ENCODE measurements around the gene RIMBP2. TPM values are rescaled to one million over a fixed set of nuclear protein-coding genes. Genes with fewer than 3 reads are reported as not detected.
A peak's percentile ranks its signal among the peaks of the same experiment; 100 is the strongest.

RIMBP2 gene
- total RNA-seq, 1 donor from 2014 or later, result 0.25 TPM

GRCh38 chr12:130716969-130717366 lies 869 bp upstream of the RIMBP2 start:
- H3K4me3 ChIP-seq, result peak overlapping the region; percentile 48 to 49
- no peaks in the 10 kb centered on the region for H3K27me3 ChIP-seq
- no peaks in the 10 kb centered on the region for H3K36me3 ChIP-seq
- TF ChIP-seq POLR2AphosphoS5 (IDR thresholded peaks at IDR 0.05; ENCODE audit: insufficient read depth in 1 of 2, low read depth in 1 of 2) (no peak), POLR2A (IDR thresholded peaks at IDR 0.05) (no peak), CTCF (IDR thresholded peaks at IDR 0.05) (no peak)
- no peak overlapping the region for H3K27ac ChIP-seq
- DNase-seq (ENCODE audit: extremely low spot score in 2 of 2), result no peak
- H3K9me3 ChIP-seq, result no peaks in the 10 kb centered on the region
- H3K4me1 ChIP-seq, result peaks cover 38% of the 10 kb centered on the region
- intact Hi-C loops (cut with DNase I), result no loop called here

- intact Hi-C loops (cut with DNase I), result no loop called here
- H3K27me3 ChIP-seq, result no peaks in the 10 kb centered on the region
- H3K27ac ChIP-seq, result no peak overlapping the region
- H3K4me3 ChIP-seq, result peak overlapping the region; percentile 48 to 49
- no peaks in the 10 kb centered on the region for H3K36me3 ChIP-seq
- H3K4me1 ChIP-seq, result peaks cover 38% of the 10 kb centered on the region
- TF ChIP-seq POLR2AphosphoS5 (IDR thresholded peaks at IDR 0.05; ENCODE audit: insufficient read depth in 1 of 2, low read depth in 1 of 2) (no peak), POLR2A (IDR thresholded peaks at IDR 0.05) (no peak), CTCF (IDR thresholded peaks at IDR 0.05) (no peak)
- DNase-seq (ENCODE audit: extremely low spot score in 2 of 2), result no peak
- H3K9me3 ChIP-seq, result no peaks in the 10 kb centered on the region
Measured at GRCh38 chr12:130715150-130715997, 725 bp downstream of the RIMBP2 start.

- Histone ChIP-seq H3K9me3 (no peaks in the 10 kb centered on the region), H3K27me3 (no peaks in the 10 kb centered on the region), H3K4me1 (peaks cover 38% of the 10 kb centered on the region), H3K4me3 (peak overlapping the region; percentile 48 to 49), H3K36me3 (no peaks in the 10 kb centered on the region), H3K27ac (no peak overlapping the region)
- DNase-seq (ENCODE audit: extremely low spot score in 2 of 2), result no peak
- intact Hi-C loops (cut with DNase I), result no loop called here
- TF ChIP-seq CTCF (IDR thresholded peaks at IDR 0.05) (no peak), POLR2AphosphoS5 (IDR thresholded peaks at IDR 0.05; ENCODE audit: insufficient read depth in 1 of 2, low read depth in 1 of 2) (no peak), POLR2A (IDR thresholded peaks at IDR 0.05) (no peak)
Measured at GRCh38 chr12:130714591-130715149, 1.4 kb downstream of the RIMBP2 start.

GRCh38 chr12:130714091-130714590 lies 2.0 kb downstream of the RIMBP2 start:
- H3K27ac ChIP-seq, result no peak overlapping the region
- H3K36me3 ChIP-seq, result no peaks in the 10 kb centered on the region
- H3K27me3 ChIP-seq, result no peaks in the 10 kb centered on the region
- no peak for DNase-seq (ENCODE audit: extremely low spot score in 2 of 2)
- no peaks in the 10 kb centered on the region for H3K9me3 ChIP-seq
- peaks cover 38% of the 10 kb centered on the region for H3K4me1 ChIP-seq
- peak overlapping the region; percentile 48 to 49 for H3K4me3 ChIP-seq
- intact Hi-C loops (cut with DNase I), result no loop called here
- no peak for TF ChIP-seq POLR2A (IDR thresholded peaks at IDR 0.05)
- TF ChIP-seq CTCF (IDR thresholded peaks at IDR 0.05), result no peak
- no peak for TF ChIP-seq POLR2AphosphoS5 (IDR thresholded peaks at IDR 0.05; ENCODE audit: insufficient read depth in 1 of 2, low read depth in 1 of 2)

- intact Hi-C loops (cut with DNase I), result no loop called here
- Histone ChIP-seq H3K36me3 (no peaks in the 10 kb centered on the region), H3K4me3 (peak overlapping the region; percentile 48 to 49), H3K27ac (no peak overlapping the region), H3K9me3 (no peaks in the 10 kb centered on the region), H3K4me1 (peaks cover 38% of the 10 kb centered on the region), H3K27me3 (no peaks in the 10 kb centered on the region)
- DNase-seq (ENCODE audit: extremely low spot score in 2 of 2), result no peak
- TF ChIP-seq POLR2AphosphoS5 (IDR thresholded peaks at IDR 0.05; ENCODE audit: insufficient read depth in 1 of 2, low read depth in 1 of 2) (no peak), POLR2A (IDR thresholded peaks at IDR 0.05) (no peak), CTCF (IDR thresholded peaks at IDR 0.05) (no peak)
Measured at GRCh38 chr12:130713581-130713991, 2.5 kb downstream of the RIMBP2 start.

Measured in vagina (tissue), 2 donors.